Stomach smooth muscle (tissue), 2 donors: ENCODE results near the gene F2RL2.
"Not testable (repeated sequence)": the region's sequence is repeated elsewhere in the genome, so short reads cannot be mapped to it uniquely, and the experiment has no call there.

Experiments used
- H3K27ac ChIP-seq: one replicate; pipeline ENCODE4 v1.7.0; 2013; ENCODE audit warnings: mild to moderate bottlenecking, low read length, inconsistent platforms
- H3K27me3 ChIP-seq, 2 donors: one replicate each; pipeline ENCODE4 v1.7.0; 2013; ENCODE audit warnings: low read length in 2 of 2; ENCODE audit not compliant: insufficient read depth in 2 of 2, control insufficient read depth in 1 of 2
- H3K36me3 ChIP-seq, 2 donors: one replicate each; pipeline ENCODE4 v1.7.0; 2013; ENCODE audit warnings: low read length in 2 of 2; ENCODE audit not compliant: control insufficient read depth in 2 of 2, insufficient read depth in 2 of 2
- H3K4me1 ChIP-seq: one replicate; pipeline ENCODE4 v1.7.0; 2013; ENCODE audit warnings: low read length; ENCODE audit not compliant: control insufficient read depth, insufficient read depth
- H3K4me3 ChIP-seq, 2 donors: one replicate each; pipeline ENCODE4 v1.7.0; 2013; ENCODE audit warnings: low read length in 2 of 2
- H3K9ac ChIP-seq, 2 donors: one replicate each; pipeline ENCODE4 v1.7.0; 2013; ENCODE audit warnings: low read length in 2 of 2, mild to moderate bottlenecking in 1 of 2
- H3K9me3 ChIP-seq, 2 donors: one replicate each; pipeline ENCODE4 v1.7.0; 2013; ENCODE audit warnings: low read length in 2 of 2; ENCODE audit not compliant: control insufficient read depth in 2 of 2
- donor health status: healthy.
- donor health status: Pancreatic carcinoma.

Gene F2RL2

DNA sequence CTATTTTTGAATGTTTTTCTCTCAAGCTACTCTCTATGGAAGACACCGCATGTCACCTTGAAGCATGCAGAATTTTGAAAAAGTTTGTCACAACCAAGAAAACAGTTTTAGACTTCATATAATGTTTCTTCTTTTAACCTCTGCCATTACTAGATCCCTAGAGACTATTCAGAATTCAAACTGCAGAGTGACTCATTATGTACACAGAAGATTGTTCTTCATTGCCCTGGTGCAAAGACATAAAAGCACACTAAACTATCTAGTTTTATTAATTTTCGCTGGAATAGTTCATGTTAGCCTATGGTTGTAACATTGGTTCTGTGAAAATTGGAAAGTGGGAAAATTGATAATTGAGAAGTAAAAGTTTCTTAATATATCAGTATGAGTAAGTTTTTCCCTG lies 18.4 kb downstream of the F2RL2 start:
- H3K36me3 ChIP-seq = no peaks in the 10 kb centered on the region
- H3K27ac ChIP-seq = no peak overlapping the region
- H3K9ac ChIP-seq = no peak overlapping the region
- H3K27me3 ChIP-seq = no peaks in the 10 kb centered on the region
- no peaks in the 10 kb centered on the region for H3K9me3 ChIP-seq
- peaks cover 2% of the 10 kb centered on the region for H3K4me1 ChIP-seq
- H3K4me3 ChIP-seq = no peak overlapping the region

GRCh38 chr5:76603991-76604390 lies 19.2 kb downstream of the F2RL2 start:
- not testable (repeated sequence) for H3K27me3 ChIP-seq, H3K36me3 ChIP-seq, H3K9ac ChIP-seq, H3K9me3 ChIP-seq, H3K4me1 ChIP-seq, H3K4me3 ChIP-seq, H3K27ac ChIP-seq

DNA sequence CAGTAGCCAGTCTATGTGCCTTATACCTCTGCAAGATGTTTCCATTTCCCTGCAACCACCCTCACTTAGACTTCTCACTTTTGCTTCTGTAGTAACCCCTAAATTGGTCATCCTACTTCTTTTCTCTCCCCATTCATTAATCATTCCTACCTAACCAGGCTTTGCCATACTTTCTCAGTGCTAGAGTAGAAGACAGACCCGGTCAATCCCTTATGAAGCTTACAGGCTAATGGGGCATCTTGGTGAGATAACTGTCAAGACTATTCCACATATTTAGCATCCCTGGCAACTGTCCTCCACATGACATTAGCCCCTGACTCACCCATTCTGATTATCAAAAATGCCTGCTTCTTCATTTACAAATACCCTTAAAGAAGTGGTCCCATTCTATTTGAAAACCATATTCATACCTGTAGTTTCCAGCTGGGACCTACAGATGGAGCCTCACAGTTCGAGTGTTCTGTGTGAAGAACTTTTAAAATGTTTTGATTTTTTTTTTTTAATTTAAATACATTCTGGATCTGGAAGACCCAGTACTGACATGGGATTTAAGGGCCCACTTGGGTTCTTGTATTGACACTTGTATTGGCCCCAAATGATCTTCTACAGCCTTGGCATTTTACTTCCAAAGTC lies 21.0 kb downstream of the F2RL2 start:
- Histone ChIP-seq H3K36me3 (no peaks in the 10 kb centered on the region), H3K4me3 (no peak overlapping the region), H3K27ac (no peak overlapping the region), H3K9me3 (no peaks in the 10 kb centered on the region), H3K4me1 (no peaks in the 10 kb centered on the region), H3K27me3 (no peaks in the 10 kb centered on the region), H3K9ac (no peak overlapping the region)

GRCh38 chr5:76601470-76601869 lies 21.7 kb downstream of the F2RL2 start:
- H3K9me3 ChIP-seq = no peaks in the 10 kb centered on the region

GRCh38 chr5:76600716-76601115 lies 22.5 kb downstream of the F2RL2 start:
- H3K9ac ChIP-seq = no peak overlapping the region
- H3K36me3 ChIP-seq = no peaks in the 10 kb centered on the region
- H3K9me3 ChIP-seq = no peaks in the 10 kb centered on the region
- H3K4me1 ChIP-seq = no peaks in the 10 kb centered on the region
- no peaks in the 10 kb centered on the region for H3K27me3 ChIP-seq
- no peak overlapping the region for H3K4me3 ChIP-seq
- no peak overlapping the region for H3K27ac ChIP-seq

More at GRCh38 chr5:76601470-76601869, 21.7 kb downstream of the F2RL2 start:
- Histone ChIP-seq H3K27me3 (no peaks in the 10 kb centered on the region), H3K36me3 (no peaks in the 10 kb centered on the region), H3K27ac (no peak overlapping the region), H3K4me1 (no peaks in the 10 kb centered on the region), H3K4me3 (no peak overlapping the region), H3K9ac (no peak overlapping the region)

GRCh38 chr5:76598531-76598930 lies 24.7 kb downstream of the F2RL2 start:
- Histone ChIP-seq H3K9me3 (no peaks in the 10 kb centered on the region), H3K4me3 (no peak overlapping the region), H3K27ac (no peak overlapping the region), H3K27me3 (no peaks in the 10 kb centered on the region), H3K36me3 (no peaks in the 10 kb centered on the region), H3K4me1 (no peaks in the 10 kb centered on the region), H3K9ac (no peak overlapping the region)

DNA sequence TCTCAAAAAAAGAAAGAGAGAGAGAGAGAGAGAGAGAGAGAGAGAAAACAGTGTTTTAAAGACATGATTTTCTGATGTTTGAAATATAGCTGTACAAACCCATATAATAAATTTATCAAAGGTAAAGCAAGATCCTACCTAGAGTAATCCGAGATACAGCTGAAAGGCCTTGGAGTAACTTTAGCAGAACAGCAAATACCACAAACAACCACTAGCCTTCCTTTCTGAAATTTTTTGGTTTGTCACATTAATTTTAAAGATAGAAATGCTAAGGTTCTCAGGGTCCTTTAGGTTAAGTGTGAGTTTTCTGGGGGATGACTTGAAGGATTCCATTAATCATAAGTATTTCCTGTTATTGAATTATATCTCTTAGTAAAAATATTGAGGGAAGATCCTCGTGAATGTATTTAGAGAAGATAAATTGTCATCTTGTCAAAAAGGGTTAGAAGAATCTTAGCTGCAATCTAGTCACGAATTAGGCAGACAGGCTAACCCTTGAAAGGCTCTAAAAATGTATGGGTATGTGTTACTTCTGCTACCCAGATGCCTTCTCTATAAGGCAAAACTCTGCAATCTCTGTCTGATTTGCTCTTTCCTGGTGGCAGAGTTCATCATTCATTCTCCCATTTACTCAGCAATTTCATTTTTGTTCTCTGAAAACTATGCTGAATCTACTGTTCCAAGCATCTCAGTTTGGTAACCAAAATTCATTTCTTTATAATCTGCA lies 27.3 kb downstream of the F2RL2 start:
- Histone ChIP-seq H3K9ac (no peak overlapping the region), H3K27ac (no peak overlapping the region), H3K27me3 (no peaks in the 10 kb centered on the region), H3K9me3 (no peaks in the 10 kb centered on the region), H3K36me3 (no peaks in the 10 kb centered on the region), H3K4me1 (no peaks in the 10 kb centered on the region), H3K4me3 (no peak overlapping the region)

DNA sequence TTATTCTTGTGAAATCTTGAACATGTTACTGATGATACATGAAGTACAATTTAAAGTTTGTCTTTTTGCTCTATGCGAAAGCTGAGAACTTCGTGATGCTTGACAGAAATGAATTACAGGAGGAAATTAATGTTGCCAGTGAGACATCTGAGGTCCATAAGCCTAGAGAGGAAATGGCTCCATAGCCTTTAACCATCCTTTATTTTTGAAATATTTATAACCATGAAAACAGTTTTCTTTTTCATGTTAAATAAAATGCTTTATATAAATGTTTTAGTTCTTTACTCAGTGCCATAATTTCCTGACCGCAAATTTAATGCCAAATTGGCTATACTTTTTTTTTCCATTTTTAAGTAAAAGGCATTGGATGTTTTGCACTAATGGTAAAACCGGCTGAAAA lies 29.1 kb downstream of the F2RL2 start:
- H3K27me3 ChIP-seq = no peaks in the 10 kb centered on the region
- no peak overlapping the region for H3K9ac ChIP-seq
- H3K4me1 ChIP-seq = no peaks in the 10 kb centered on the region
- H3K4me3 ChIP-seq = no peak overlapping the region
- no peaks in the 10 kb centered on the region for H3K9me3 ChIP-seq
- no peaks in the 10 kb centered on the region for H3K36me3 ChIP-seq
- no peak overlapping the region for H3K27ac ChIP-seq

- Histone ChIP-seq H3K9ac (no peak overlapping the region), H3K4me3 (no peak overlapping the region), H3K27me3 (no peaks in the 10 kb centered on the region), H3K4me1 (no peaks in the 10 kb centered on the region), H3K9me3 (no peaks in the 10 kb centered on the region), H3K36me3 (no peaks in the 10 kb centered on the region), H3K27ac (no peak overlapping the region)
These were observed 30.5 kb downstream of the F2RL2 start for GRCh38 chr5:76592692-76593091.

- Histone ChIP-seq H3K27ac (no peak overlapping the region), H3K9ac (no peak overlapping the region), H3K27me3 (peaks cover 0 to 2% of the 10 kb centered on the region in 2 donors), H3K36me3 (no peaks in the 10 kb centered on the region), H3K4me1 (no peaks in the 10 kb centered on the region), H3K4me3 (no peak overlapping the region), H3K9me3 (no peaks in the 10 kb centered on the region)
These were observed 31.8 kb downstream of the F2RL2 start for GRCh38 chr5:76591366-76591765.

GRCh38 chr5:76590027-76590426 lies 33.2 kb downstream of the F2RL2 start:
- peaks cover 0 to 2% of the 10 kb centered on the region in 2 donors for H3K27me3 ChIP-seq
- H3K4me3 ChIP-seq = no peak overlapping the region
- H3K36me3 ChIP-seq = no peaks in the 10 kb centered on the region
- H3K4me1 ChIP-seq = no peaks in the 10 kb centered on the region
- no peak overlapping the region for H3K9ac ChIP-seq
- no peak overlapping the region for H3K27ac ChIP-seq
- H3K9me3 ChIP-seq = no peaks in the 10 kb centered on the region
